Islet of Langerhans (tissue), 1 donor: ENCODE measurements around the gene CELF2.
"Not testable (repeated sequence)": the region's sequence is repeated elsewhere in the genome, so short reads cannot be mapped to it uniquely, and the experiment has no call there.

ENCODE experiments used
- FAIRE-seq: peaks from one replicate; lab custom pipeline; 2011; peaks lifted over from hg19 to GRCh38; lab: Jason Lieb, UNC

Gene CELF2

DNA sequence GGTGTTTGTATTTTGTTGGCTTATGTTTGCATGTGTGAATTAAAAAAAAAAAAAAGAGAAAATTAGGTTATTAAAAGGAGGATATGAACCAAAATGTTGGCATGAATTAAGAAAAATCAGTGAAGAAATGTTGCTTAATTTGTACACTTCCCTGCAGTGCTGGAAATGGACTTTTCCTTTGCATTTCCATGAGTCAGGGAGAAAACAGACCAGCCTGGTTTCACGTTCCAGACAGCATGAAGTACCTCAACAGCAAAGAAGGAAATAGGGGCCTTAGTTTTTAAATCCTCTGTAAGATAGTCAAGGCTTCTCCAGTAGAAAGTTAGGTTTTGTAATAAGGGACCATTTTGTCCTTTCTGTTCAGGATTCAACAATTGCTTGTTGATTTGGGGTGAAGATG lies 159.7 kb downstream of the CELF2 start:
- FAIRE-seq, result no peak

DNA sequence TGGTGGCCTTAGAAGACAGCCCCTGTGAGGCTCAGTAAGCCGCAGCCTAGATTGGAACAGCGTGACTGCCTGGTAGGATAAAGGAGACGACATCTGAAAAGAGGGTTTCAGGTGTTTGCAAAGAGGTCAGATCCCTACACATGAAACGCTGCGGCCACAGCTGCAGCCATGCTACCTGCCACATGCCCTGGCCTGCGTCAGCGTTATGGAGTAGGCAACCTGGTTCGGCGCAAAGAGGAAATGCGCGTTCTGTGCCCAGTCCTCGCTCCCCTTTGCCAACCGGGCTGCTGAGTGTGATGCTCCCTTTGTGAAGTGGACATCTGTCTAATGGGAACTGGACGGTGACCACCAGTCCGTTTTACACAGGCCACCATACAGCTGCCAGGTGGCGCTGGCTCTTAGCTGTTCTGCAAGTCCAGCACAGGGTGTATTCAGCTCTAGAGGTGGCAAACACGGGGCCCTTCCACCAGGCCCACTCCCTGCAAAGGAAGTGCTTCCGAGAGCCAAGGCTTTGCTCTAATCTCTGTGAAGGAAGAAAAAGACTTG lies 160.3 kb downstream of the CELF2 start:
- FAIRE-seq, result no peak

DNA sequence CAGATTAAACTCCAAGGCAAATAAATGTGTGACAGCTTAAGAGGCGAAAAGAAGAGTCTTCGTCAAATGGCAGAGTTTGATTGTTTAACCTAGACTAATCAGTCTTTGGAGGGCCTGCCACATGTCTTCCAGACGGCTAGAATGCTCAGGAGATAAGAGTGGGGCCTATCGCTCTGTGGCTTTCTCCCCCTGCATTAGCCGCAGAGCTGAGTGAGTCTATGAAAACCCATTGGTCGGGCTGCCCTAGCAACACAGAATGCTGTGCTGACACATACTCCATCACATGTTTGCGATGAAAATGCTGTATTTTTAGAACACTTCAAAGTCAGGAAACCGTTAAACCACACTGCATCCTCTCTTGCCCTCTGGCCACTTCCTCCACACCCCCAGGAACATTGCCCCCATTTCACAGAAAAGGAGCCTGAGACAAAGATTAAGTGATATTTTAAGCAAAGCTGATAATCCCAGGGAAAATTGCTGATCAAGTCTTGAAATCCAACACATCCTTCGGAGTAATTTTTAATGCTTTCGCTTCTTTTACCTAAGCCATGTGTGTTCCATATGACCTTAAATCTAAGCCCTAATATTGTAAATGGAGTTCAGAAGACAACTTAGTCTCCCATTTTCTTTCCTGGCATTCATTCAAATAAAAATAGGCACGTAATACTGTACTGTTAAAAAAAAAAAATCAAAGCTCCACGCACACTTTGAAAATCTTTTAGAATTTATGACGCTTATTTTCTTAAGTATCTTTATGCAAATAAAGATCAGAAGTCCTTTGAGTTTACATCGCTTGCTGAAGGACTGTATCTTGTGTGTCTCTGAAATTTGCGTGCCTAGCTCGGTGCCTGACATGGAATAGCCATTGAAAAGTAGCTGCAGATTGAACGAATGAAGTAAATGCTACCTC lies 161.2 kb downstream of the CELF2 start:
- FAIRE-seq, result no peak

DNA sequence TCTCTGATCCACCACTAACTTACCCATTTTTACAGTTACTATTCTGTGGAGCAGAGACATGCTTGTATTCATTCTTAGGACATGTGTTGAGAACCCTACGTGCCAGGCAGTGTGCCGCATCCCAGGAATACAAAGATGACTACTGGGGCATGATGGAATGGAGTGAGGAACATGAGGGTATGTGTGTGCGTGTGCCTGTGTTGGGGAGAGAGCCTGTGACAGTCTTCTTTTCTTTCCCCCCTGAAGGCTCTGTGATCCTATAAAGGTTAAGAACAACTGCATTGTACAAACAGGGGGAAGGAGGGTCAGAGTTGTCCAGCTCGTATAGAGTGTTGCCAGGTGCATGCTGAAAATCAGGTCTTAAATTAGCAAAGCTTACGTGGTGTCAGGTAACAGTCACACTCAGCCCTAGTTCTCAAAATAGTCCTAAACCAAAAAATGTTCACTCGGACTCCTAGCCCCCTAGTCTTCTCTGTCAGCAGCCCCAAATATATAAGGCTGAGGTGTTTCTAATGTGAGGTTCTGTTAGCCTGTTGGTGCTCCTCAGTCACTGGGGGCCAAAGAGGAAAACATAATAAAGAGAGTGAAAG lies 161.9 kb downstream of the CELF2 start:
- FAIRE-seq, result no peak

DNA sequence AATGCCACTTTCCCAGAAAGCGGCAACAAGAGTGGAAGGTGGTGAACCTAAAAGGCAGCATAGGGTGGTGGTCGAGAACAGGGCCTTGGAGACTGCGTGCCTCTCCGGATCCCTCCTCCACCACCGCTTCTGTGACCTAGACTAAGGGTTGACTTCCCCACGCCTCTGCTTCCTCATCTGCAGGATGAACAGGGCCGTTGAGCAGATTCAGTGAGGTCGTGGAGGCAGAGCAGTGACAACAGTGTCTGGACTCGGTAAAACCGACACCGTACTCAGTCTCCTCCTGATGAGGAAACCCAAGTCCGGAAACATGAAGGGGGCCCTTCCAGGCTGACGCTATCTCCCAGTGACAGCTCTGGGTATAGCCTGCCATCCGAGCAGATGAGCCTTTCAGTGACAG lies 162.6 kb downstream of the CELF2 start:
- no peak for FAIRE-seq

DNA sequence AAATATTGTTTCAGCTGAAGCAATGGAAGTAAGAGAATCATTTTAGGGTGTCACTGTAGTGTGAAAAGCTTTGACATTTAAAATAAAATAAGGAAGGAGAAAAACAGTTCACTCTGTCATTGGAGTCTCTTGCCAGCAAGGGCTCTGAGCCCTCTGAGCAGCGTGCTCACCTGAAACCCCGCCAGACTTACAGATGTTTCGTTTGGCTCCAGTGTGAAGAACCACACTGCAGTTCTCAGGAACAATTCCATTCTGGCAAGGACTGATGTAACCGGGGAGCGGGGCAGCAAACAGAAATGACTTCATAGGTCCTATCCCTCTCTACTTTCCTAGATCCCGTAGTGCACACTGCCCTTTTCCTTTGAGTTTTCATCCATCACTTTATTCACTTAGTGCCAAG lies 164.3 kb downstream of the CELF2 start:
- FAIRE-seq, result no peak

DNA sequence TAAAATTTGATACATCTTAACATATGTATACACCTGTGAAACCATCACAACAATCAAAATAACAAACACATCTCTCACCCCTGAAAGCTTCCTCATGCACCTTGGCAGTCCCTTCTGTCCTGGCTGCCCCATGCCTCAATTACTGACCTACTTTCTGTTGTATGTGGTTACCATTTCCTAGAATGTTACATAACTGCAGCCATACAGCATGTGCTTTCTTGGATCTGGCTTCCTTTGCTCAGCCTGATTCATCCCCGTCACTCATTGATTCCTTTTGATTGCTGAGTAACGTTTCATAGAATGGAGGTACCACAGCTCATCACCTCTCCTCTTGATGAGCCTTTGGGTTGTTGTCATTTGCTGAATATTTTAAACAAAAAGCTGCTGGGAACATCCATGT lies 165.3 kb downstream of the CELF2 start:
- no peak for FAIRE-seq

DNA sequence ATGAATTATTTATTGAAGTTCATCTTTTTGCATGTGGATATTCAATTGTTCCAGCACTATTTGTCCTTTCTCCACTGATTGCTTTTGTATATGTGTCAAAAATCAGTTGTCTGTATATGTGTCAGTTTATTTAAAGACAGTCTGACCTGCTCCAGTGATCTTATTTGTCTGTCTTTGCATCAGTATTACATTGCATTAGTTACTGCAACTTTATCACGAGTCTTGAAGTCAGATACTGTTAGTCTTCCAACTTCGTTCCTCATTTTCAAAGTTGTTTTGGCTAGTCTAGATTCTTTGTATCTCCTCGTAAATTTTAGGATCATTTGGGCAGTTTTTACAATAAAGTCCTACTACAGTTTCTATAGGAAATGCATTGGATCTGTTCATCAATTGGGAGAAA lies 166.4 kb downstream of the CELF2 start:
- FAIRE-seq, result no peak

DNA sequence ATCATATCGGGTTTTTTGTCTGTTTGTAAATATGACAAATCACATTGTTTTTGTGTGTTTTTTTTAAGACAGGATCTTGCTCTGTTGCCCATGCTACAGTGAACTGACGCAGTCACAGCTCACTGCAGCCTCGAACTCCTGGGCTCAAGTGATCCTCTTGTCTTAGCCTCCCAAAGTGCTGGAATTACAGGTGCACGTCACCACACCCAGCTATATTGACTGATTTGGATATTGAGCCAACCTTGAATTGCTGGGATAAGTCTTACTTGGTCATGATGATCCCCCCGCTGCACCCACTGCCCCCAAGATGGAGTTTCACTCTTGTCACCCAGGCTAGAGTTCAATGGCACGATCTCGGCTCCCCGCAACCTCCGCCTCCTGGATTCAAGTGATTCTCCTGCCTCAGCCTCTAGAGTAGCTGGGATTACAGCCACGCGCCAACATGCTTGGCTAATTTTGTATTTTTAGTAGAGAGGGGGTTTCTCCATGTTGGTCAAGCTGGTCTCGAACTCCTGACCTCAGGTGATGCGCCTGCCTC lies 167.5 kb downstream of the CELF2 start:
- FAIRE-seq, result not testable (repeated sequence)

DNA sequence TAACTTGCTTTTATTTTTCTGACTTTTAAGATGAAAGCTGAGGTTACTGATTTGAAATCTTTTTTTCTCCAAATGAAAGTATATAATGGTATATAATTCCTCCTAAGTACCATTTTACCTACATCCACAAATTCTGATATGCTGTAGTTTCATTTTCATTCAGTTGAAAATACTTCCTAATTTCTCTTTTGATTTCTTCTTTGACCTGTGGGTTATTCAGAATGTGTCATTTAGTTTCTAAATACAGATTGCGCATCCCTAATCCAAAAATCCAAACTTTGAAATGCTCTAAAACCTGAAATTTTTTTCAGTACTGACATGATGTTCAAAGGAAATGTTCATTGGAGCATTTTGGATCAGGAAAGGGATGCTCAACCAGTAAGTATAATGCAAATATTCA lies 168.7 kb downstream of the CELF2 start:
- FAIRE-seq, result no peak

DNA sequence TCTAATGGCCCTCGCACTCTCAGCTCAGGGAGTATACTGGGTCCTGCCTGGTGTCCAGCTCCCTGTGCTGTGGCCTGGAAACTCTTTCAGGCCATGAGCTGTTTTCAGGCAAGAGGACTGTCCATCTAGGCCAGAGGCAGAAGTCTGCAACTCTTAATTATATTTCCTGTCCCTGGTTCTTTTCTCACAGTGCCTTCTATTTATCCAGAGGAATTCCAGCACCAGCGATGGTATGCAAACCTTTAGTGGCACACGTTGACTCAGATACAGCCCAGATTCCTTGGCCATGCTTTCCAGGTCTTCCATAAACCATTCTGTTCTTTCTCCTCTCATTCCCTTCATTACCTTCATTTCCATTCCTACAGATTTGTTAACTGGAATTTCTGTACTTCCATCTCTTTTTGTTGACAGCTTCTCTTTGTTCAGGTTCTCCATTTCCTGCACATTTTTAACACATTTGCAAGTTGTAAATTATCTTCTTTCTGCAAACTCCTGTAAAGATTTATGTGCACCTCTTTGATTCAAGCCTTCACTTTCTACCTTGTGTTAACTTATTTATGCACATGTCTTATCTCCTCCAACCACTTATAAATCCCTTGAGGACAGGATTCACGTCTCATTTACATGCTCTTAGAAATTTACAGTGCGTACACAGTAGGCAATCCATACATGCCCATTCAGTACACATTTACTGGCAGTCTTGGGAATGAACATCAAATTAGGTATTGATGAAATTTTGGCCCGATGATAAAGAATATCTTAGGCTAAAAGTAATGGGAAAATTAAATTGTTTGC lies 172.1 kb downstream of the CELF2 start:
- no peak for FAIRE-seq

DNA sequence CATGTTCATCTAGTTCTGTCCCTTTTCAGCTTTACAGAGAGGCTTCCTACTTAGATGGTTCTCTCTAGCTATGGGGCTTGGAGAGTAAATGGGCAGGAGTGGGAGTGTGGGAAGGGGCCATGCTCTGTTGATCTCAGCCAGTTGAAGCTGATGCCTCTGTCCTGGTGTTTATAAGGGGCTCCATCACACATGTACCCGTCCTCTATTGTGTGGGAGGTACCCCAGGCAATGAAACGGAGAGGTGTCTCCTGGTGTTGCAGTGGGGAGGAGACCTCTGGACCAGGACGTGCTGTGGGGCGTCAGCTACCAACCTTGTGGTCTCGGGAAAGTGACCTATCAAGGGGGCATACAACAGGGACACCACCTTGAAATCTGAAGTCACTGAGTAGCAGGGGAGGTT lies 173.5 kb downstream of the CELF2 start:
- no peak for FAIRE-seq

DNA sequence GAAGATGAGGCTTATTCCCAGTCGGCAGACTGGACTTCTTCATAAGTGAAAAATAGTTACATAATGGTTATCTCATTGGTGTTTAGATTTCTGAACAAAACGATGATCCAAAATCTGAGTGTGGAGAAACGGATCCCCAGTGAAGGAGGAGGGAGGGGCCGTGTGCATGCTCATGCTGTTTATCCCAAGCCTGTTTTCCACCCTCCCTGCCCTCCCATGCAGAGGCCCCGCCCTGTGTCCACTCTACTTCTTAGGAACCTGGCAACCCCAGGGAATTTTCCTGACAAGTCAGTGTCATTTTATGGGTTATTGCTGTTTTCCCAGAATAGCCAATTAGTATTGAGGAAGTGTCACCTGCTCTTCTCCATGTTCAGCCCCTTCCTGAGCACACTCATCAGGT lies 174.0 kb downstream of the CELF2 start:
- no peak for FAIRE-seq

DNA sequence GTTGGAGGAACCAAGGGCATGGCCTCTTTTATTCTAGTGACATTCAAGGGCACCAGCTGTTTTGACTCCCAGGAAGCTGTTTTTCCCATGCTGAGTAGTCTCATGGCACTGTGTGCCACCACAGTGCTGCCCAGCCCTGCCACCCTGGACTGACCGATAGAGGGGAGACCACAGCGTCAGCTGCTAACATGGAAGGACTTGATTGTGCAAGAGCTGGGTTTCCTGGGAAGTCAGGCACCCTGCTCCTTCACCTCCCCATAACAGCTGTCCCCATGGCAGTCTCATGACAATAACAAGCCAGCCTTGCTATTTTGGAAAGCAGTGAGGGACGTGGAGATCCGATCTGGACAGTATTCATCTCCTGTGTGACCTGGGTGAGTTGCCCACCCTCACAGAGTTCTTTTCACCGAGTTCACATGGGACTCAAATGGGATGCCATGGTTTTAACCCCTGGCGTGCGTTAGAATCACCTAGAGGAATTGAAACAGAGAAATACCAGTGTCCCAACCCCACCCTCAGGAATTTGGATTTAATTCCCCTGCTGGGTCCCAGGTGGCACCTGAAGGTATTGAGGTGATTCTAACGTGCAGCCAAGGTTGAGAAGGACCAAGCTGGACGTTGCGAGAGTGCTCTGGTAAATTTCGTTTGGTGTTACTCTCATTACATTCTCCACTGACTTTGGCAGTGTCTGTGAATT lies 174.8 kb downstream of the CELF2 start:
- FAIRE-seq, result no peak

DNA sequence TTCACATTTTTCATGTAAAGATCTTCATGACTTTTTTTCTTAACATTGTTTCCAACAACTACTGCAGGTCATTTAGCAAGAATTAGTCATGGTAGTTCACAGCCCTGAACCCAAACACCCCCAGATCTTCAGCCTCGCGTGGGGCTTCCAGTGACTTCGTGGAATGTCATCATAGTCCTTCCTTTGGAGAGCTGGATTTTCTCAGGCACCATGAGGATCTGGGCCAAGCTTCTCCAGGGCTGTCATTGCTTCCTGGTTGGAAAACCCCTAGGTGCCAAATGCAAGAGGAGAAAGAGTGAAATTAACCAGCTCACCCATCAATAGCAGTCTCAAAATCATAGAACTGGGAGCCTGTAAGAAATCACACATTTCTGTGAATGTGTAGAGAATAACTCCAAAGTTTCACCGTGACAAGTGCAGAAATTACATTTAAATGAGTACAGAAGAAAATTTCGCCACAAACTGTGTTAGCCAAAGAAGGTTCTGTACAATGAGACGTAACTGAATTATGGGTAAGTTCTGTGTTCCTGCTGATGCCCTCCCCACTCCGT lies 175.4 kb downstream of the CELF2 start:
- no peak for FAIRE-seq

DNA sequence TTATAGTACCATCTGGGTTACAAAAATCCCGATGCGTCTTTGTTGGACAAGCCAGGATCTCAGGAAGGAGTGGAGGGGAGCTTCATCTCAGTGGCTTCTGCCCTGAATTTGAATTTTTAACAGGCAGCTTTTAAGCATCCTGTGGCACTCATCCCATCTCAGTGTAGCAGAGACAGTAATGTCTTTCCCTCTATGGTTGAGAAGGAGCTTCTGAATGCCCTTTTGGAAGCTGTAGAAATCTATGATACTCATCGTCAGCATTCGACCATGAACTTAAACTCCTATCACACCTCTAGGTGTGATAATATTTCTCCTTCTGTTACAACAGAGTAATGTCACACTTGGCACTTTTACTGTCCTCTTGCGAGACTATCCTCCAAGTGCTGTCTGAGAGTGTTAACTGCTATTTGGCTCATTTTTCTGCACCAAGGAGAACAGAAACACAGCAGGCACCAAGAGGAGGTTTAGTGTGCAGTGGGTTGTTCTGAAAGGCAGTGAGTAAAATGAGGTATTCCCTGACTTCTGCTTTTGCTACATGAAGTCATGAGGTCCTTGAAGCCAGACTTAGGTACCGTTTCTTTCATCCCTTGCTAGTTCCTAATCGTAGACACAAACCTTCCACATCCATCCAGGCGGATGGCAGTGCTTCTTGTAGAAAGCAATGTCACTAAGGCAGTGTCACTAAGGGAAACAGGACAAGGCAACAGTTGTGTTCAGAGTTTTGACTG lies 177.4 kb downstream of the CELF2 start:
- no peak for FAIRE-seq

DNA sequence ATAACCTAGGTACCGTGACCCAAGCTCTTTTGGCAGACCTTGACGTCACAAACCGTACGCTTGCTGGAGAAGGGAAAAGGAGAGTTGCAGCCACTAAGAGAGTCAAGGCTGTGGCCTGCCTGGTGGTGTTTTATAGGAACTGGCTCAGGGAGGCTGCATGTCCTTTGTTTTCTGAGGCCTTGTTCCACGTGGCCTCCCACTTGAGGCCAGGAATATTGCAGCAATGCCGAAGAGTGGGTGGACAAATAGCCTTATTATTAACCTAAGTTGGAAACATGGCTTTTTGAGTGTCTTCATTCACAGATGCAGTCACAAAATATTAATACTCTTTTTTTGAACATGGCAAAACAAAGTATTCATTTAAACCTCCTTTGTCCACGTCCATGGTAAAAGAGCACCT lies 178.0 kb downstream of the CELF2 start:
- no peak for FAIRE-seq

DNA sequence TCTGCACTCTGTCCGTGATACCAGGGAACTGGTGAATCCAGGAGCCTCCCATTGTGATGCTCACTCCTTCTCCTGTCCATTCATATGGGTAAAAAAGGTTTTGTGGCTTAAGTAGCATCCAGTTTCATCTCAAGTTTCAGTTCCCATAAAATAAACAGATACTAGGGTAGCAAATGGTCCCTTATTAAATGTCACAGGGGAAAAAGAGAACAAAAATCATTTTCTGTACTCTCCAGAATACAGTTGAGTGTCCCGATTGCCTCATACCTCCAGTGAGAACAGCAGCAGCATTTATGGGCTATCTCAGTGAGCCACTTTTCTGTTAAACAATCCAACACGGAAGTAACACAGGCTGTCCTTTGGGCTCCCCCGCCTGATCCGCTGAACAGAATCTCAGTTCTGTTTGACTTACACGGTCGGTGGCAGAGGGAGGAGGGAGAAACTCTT lies 179.6 kb downstream of the CELF2 start:
- FAIRE-seq, result peak; percentile 47

DNA sequence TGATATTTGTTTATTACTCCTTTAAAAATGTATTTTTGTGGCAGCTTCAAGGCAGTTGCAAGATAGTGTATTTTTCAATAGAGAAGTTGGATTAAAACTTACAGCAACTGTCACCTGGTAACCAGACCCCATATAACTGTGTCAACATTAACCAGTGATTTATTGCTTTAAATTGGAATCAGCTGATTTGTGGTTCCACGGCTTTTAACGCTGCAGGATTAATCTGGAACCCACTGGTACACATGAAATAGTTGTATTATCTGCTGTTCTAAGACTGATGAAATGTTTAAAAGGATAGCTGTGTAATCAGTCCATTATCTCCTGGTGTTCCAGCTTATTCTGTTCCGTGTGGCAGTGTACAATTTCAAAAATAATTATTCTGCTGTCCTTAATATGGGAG lies 180.2 kb downstream of the CELF2 start:
- no peak for FAIRE-seq

DNA sequence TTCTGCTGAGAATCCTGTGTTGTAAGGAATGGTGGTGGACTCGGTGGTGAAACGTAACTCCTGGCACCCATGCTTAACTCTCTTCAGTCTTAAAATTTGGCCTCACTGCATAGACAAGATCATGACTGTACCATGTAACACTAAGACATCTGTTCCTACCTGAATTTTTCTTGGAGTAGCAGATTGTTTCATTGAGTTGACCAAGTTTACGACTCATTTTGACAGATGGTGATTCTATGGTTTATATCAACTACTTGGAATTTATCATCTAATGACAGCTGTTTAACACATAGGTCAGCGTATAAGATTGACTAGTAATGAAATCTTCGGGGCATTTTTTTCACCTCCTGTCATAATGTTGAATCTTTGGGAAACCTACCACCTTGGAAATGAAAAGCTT lies 184.2 kb downstream of the CELF2 start:
- FAIRE-seq, result no peak
